Trophoblast cell (in vitro differentiated cells and primary cell): Measurements from ENCODE around the gene ATG16L1.

Source experiments
- DNase-seq, 2 donors: peaks; one replicate each; pipeline ENCODE4 v3.0.0-alpha.2; 2016
- H2AFZ ChIP-seq: 2 replicates; pipeline ENCODE4 v1.6.1; 2013; ENCODE audit warnings: low read length, moderate library complexity, mild to moderate bottlenecking; ENCODE audit not compliant: insufficient read depth, poor library complexity
- H2AK5ac ChIP-seq: 2 replicates; pipeline ENCODE4 v1.6.1; 2013; ENCODE audit warnings: mild to moderate bottlenecking, low read length
- H2BK120ac ChIP-seq: 2 replicates; pipeline ENCODE4 v1.6.1; 2013; ENCODE audit warnings: low read length, mild to moderate bottlenecking, moderate library complexity; ENCODE audit not compliant: insufficient read depth, poor library complexity
- H2BK12ac ChIP-seq: 2 replicates; pipeline ENCODE4 v1.6.1; 2013; ENCODE audit warnings: mild to moderate bottlenecking, low read length, moderate library complexity
- H2BK5ac ChIP-seq: 2 replicates; pipeline ENCODE4 v1.6.1; 2013; ENCODE audit warnings: low read length, low read depth, moderate library complexity, mild to moderate bottlenecking; ENCODE audit not compliant: poor library complexity
- H3K14ac ChIP-seq: 2 replicates; pipeline ENCODE4 v1.6.1; 2013; ENCODE audit warnings: mild to moderate bottlenecking, low read length
- H3K18ac ChIP-seq: 2 replicates; pipeline ENCODE4 v1.6.1; 2013; ENCODE audit warnings: mild to moderate bottlenecking, low read length
- H3K23ac ChIP-seq: 2 replicates; pipeline ENCODE4 v1.6.1; 2013; ENCODE audit warnings: low read length
- H3K27ac ChIP-seq: 2 replicates; pipeline ENCODE4 v1.5.1; 2013; ENCODE audit warnings: low read depth, mild to moderate bottlenecking, inconsistent platforms, low read length, moderate library complexity
- H3K27me3 ChIP-seq: 2 replicates; pipeline ENCODE4 v1.6.1; 2013; ENCODE audit warnings: inconsistent platforms, mild to moderate bottlenecking, low read length, moderate library complexity; ENCODE audit not compliant: insufficient read depth
- H3K36me3 ChIP-seq, 2 experiments: 1 replicate in 1 of 2; 2 replicates in 1 of 2; pipeline ENCODE4 v1.6.1; 2013; ENCODE audit warnings: low read length in 2 of 2, mild to moderate bottlenecking in 2 of 2, moderate library complexity in 1 of 2; ENCODE audit not compliant: insufficient read depth in 2 of 2, control insufficient read depth in 1 of 2
- H3K4ac ChIP-seq: 2 replicates; pipeline ENCODE4 v1.6.1; 2013; ENCODE audit warnings: low read depth, mild to moderate bottlenecking, low read length, moderate library complexity
- H3K4me1 ChIP-seq, 2 experiments: 1 replicate in 1 of 2; 2 replicates in 1 of 2; pipeline ENCODE4 v1.6.1; 2013; ENCODE audit warnings: low read length in 2 of 2, mild to moderate bottlenecking in 2 of 2, moderate library complexity in 1 of 2; ENCODE audit not compliant: insufficient read depth in 2 of 2, control insufficient read depth in 1 of 2
- H3K4me2 ChIP-seq: 2 replicates; pipeline ENCODE4 v1.6.1; 2013; ENCODE audit warnings: inconsistent platforms, mild to moderate bottlenecking, low read length, moderate library complexity
- H3K4me3 ChIP-seq: 2 replicates; pipeline ENCODE4 v1.5.1; 2013; ENCODE audit warnings: mild to moderate bottlenecking, low read depth, low read length, inconsistent platforms
- H3K79me1 ChIP-seq: one replicate; pipeline ENCODE4 v1.6.1; 2013; ENCODE audit warnings: low read length
- H3K79me2 ChIP-seq: 2 replicates; pipeline ENCODE4 v1.6.1; 2013; ENCODE audit warnings: low read length, mild to moderate bottlenecking; ENCODE audit not compliant: control insufficient read depth, insufficient read depth, poor library complexity
- H3K9ac ChIP-seq: 2 replicates; pipeline ENCODE4 v1.6.1; 2013; ENCODE audit warnings: mild to moderate bottlenecking, low read length
- H3K9me3 ChIP-seq: 2 replicates; pipeline ENCODE4 v1.6.1; 2013; ENCODE audit warnings: low read depth, mild to moderate bottlenecking, control low read depth, inconsistent platforms, low read length; ENCODE audit not compliant: insufficient read depth
- H4K12ac ChIP-seq: 2 replicates; pipeline ENCODE4 v1.6.1; 2013; ENCODE audit warnings: low read depth, mild to moderate bottlenecking, low read length, moderate library complexity
- H4K8ac ChIP-seq: 2 replicates; pipeline ENCODE4 v1.6.1; 2013; ENCODE audit warnings: low read depth, mild to moderate bottlenecking, low read length, moderate library complexity
- H4K91ac ChIP-seq: one replicate; pipeline ENCODE4 v1.6.1; 2013; ENCODE audit warnings: low read depth, mild to moderate bottlenecking, low read length, moderate library complexity
- WGBS: extraction: QIAGEN DNeasy Blood & Tissue Kit; methylation state at CpG from one replicate; pipeline ENCODE4 v1.1.7; 2013; ENCODE audit warnings: missing lambda C conversion rate; ENCODE audit not compliant: insufficient read length, insufficient coverage; ENCODE audit errors: extremely low coverage; 5-methylcytosine and 5-hydroxymethylcytosine counted together

Gene ATG16L1

DNA sequence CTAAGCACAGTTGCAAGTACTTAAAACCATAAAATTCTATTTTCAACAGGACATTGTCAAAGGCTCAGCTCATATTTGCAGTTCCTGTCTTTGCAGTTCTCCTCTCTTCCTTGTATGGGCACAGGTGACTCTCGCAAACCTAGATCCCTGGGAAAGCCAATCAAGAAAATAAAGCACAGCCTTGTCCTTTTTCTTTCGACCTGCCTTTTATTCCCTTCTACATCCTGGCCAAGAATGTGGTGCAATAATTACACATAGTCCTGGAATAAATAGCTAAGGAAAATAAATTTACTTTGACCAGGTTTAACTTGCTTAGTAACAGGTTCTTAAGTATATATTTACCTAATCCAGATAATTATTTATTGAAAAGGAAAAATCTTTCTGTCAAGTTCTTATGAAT is 20.2 kb downstream of the ATG16L1 start:
- Histone ChIP-seq H4K91ac (no peak overlapping the region), H3K23ac (no peak overlapping the region), H3K9me3 (no peaks in the 10 kb centered on the region), H2BK12ac (no peak overlapping the region), H2BK120ac (no peak overlapping the region), H4K8ac (no peak overlapping the region), H3K4ac (no peak overlapping the region), H3K4me3 (no peak overlapping the region), H3K14ac (no peak overlapping the region), H3K36me3 (peaks cover 25 to 48% of the 10 kb centered on the region in 2 experiments), H2BK5ac (no peak overlapping the region), H2AFZ (no peak overlapping the region), H3K4me1 (peaks cover 0 to 3% of the 10 kb centered on the region in 2 experiments), H3K27ac (no peak overlapping the region), H3K79me1 (no peaks in the 10 kb centered on the region), H3K27me3 (no peaks in the 10 kb centered on the region), H2AK5ac (no peak overlapping the region), H3K9ac (no peak overlapping the region), H3K18ac (no peak overlapping the region), H3K4me2 (no peak overlapping the region), H4K12ac (no peak overlapping the region), H3K79me2 (no peaks in the 10 kb centered on the region)
- WGBS, result no CpG with 5 or more reads among the region's 2 CpGs
- DNase-seq, result no peak

DNA sequence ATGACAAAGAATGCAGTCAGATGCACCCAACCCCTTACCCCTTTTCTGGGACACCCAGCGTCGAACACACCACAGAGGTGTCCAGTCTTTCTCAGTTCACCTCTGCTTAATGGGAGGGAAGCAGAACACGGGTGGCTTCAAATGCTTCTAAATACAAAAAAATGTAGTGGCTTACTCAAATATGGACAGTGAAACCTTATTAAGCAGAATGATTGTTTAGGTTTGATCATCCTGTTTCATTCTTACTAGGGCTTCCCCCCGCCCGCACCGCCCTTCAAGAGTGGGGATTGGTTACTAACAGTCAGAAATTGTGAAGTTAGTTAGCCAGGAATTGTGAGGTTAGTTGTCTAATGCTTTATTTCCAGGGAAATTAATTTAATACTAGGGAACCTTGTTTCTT is 21.6 kb downstream of the ATG16L1 start:
- Histone ChIP-seq H3K4me2 (no peak overlapping the region), H2BK12ac (no peak overlapping the region), H3K27me3 (no peaks in the 10 kb centered on the region), H3K4me1 (no peaks in the 10 kb centered on the region), H2AFZ (no peak overlapping the region), H3K27ac (no peak overlapping the region), H2AK5ac (no peak overlapping the region), H2BK120ac (no peak overlapping the region), H3K79me1 (no peaks in the 10 kb centered on the region), H4K8ac (no peak overlapping the region), H3K14ac (no peak overlapping the region), H3K4me3 (no peak overlapping the region), H3K79me2 (no peaks in the 10 kb centered on the region), H4K12ac (no peak overlapping the region), H3K23ac (no peak overlapping the region), H3K9ac (no peak overlapping the region), H3K9me3 (no peaks in the 10 kb centered on the region), H3K18ac (no peak overlapping the region), H2BK5ac (no peak overlapping the region), H3K4ac (no peak overlapping the region), H3K36me3 (peaks cover 24 to 47% of the 10 kb centered on the region in 2 experiments), H4K91ac (no peak overlapping the region)
- no peak for DNase-seq
- WGBS, result no CpG with 5 or more reads among the region's 6 CpGs

DNA sequence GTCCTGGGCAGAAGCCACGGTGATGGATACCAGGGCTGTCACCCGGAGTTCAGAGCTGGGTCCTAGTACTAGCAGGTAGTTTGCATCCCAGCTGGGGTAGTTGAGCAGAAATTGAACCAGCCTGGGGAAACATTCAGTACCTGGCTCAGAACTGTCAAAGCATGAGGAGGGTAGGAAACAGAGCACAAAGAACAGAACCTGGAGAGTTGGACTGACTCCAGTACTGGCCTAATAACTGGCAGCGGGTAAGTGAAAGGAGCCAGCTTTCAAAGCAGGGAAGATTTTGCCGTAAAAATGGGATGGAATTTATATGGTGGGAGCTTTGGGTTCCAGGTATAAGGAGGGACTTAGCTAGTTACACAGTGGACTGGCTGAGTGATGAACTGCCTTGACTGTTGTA is 23.8 kb downstream of the ATG16L1 start:
- DNase-seq, result no peak
- H4K8ac ChIP-seq, result no peak overlapping the region
- H3K23ac ChIP-seq, result no peak overlapping the region
- no peaks in the 10 kb centered on the region for H3K4me1 ChIP-seq
- no peak overlapping the region for H3K4ac ChIP-seq
- H3K79me2 ChIP-seq, result no peaks in the 10 kb centered on the region
- no peak overlapping the region for H4K12ac ChIP-seq
- H3K79me1 ChIP-seq, result no peaks in the 10 kb centered on the region
- H2BK5ac ChIP-seq, result no peak overlapping the region
- H2AFZ ChIP-seq, result no peak overlapping the region
- H3K27me3 ChIP-seq, result no peaks in the 10 kb centered on the region
- peaks cover 26 to 56% of the 10 kb centered on the region in 2 experiments for H3K36me3 ChIP-seq
- no CpG with 5 or more reads among the region's 4 CpGs for WGBS
- H2BK12ac ChIP-seq, result no peak overlapping the region
- no peak overlapping the region for H2AK5ac ChIP-seq
- no peak overlapping the region for H3K4me3 ChIP-seq
- no peak overlapping the region for H3K18ac ChIP-seq
- H3K4me2 ChIP-seq, result no peak overlapping the region
- no peak overlapping the region for H3K14ac ChIP-seq
- H3K9me3 ChIP-seq, result no peaks in the 10 kb centered on the region
- H2BK120ac ChIP-seq, result no peak overlapping the region
- H3K27ac ChIP-seq, result no peak overlapping the region
- H3K9ac ChIP-seq, result no peak overlapping the region
- H4K91ac ChIP-seq, result no peak overlapping the region

DNA sequence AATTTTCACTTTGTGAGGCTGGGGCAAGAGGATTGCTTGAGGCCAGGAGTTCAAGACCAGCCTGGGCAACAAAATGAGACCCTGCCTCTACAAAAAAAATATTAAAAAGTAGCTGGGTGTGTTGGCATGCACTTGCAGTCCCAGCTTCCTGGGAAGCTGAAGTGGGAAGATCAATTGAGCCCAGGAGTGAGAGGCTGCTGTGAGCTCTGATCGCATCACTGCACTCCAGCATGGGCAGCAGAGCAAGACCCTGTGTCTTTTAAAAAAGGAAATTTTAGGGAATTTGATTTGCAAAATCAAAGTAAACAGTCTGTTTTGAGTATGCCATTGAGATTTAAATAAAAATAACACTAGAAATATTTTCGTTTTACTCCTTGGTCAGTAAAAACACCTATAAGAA is 27.4 kb downstream of the ATG16L1 start:
- no peaks in the 10 kb centered on the region for H3K27me3 ChIP-seq
- no peak overlapping the region for H3K18ac ChIP-seq
- H3K9ac ChIP-seq, result no peak overlapping the region
- WGBS, result no CpG with 5 or more reads among the region's 2 CpGs
- no peaks in the 10 kb centered on the region for H3K79me2 ChIP-seq
- no peak overlapping the region for H4K91ac ChIP-seq
- peaks cover 0 to 5% of the 10 kb centered on the region in 2 experiments for H3K4me1 ChIP-seq
- H3K23ac ChIP-seq, result no peak overlapping the region
- H2BK120ac ChIP-seq, result no peak overlapping the region
- no peak overlapping the region for H2BK5ac ChIP-seq
- H3K9me3 ChIP-seq, result no peaks in the 10 kb centered on the region
- H2AFZ ChIP-seq, result no peak overlapping the region
- H3K4ac ChIP-seq, result no peak overlapping the region
- no peak overlapping the region for H3K27ac ChIP-seq
- H4K8ac ChIP-seq, result no peak overlapping the region
- H3K4me2 ChIP-seq, result no peak overlapping the region
- no peak overlapping the region for H3K14ac ChIP-seq
- peaks cover 28 to 54% of the 10 kb centered on the region in 2 experiments for H3K36me3 ChIP-seq
- no peak overlapping the region for H4K12ac ChIP-seq
- H3K79me1 ChIP-seq, result no peaks in the 10 kb centered on the region
- H2AK5ac ChIP-seq, result no peak overlapping the region
- no peak overlapping the region for H2BK12ac ChIP-seq
- no peak for DNase-seq
- H3K4me3 ChIP-seq, result no peak overlapping the region
